Neural progenitor cell (in vitro differentiated cells): ENCODE results near the gene C2CD3.

Experiments
- CTCF ChIP-seq: fragments of 200-600 bp; sonication (generic); IDR thresholded peaks from 2 replicates; pipeline ENCODE4 v1.5.1; 2017; ENCODE audit warnings: antibody characterized with exemption, mild to moderate bottlenecking
- EZH2 ChIP-seq: fragments of 200-600 bp; sonication (generic); IDR thresholded peaks from 2 replicates; pipeline ENCODE4 v1.6.1; 2017; ENCODE audit warnings: antibody characterized with exemption, mild to moderate bottlenecking, moderate library complexity

- TF ChIP-seq CTCF (no peak), EZH2 (no peak)
Measured at GRCh38 chr11:74092425-74092824, 78.4 kb downstream of the C2CD3 start.
